GM06990 (cell line): ENCODE measurements around the gene AHNAK.

ENCODE experiments used
- DNase-seq: peaks from one replicate; pipeline ENCODE4 v3.0.0-alpha.2; 2011; ENCODE audit not compliant: insufficient read length; ENCODE audit errors: extremely low read depth
- H3K27me3 ChIP-seq: replicated peaks from 2 replicates; pipeline ENCODE4 v1.6.0; 2011; ENCODE audit warnings: low read length; ENCODE audit not compliant: control insufficient read depth, insufficient read depth
- H3K36me3 ChIP-seq: 2 replicates; pipeline ENCODE4 v1.5.1; 2011; ENCODE audit warnings: low read length; ENCODE audit not compliant: control insufficient read depth, insufficient read depth
- H3K4me3 ChIP-seq: replicated peaks from 2 replicates; pipeline ENCODE4 v1.5.1; 2011; ENCODE audit warnings: low read depth, mild to moderate bottlenecking, control low read depth, low read length
- CTCF ChIP-seq: IDR thresholded peaks from 2 replicates; pipeline ENCODE4 v1.5.1; 2011; ENCODE audit warnings: low read length, control low read depth, mild to moderate bottlenecking, inconsistent platforms; ENCODE audit not compliant: insufficient read depth, poor library complexity, severe bottlenecking

AHNAK gene

DNA sequence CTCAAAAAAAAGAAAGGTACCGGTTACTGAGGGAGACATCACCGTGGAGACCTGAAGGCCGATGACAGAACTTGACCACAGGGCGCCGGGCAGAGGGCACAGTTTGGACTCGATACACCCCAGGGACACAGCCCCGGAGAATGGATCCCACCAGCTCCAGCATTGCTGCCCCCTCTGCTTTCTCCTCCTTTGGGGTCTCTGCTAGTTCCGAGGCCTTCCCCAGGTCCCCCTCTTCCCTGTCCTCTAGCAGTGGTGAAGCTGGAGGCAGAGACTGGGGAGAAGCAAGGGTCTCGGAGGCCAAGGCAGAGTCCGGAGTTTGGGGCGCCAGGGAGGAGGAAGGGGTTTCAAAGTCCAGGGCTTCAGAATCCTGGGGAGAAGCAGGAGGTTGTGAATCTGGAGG, 31.9 kb upstream of the AHNAK start:
- no peak for TF ChIP-seq CTCF
- H3K36me3 ChIP-seq = peaks cover 17% of the 10 kb centered on the region
- H3K27me3 ChIP-seq = no peaks in the 10 kb centered on the region
- DNase-seq = no peak
- no peak overlapping the region for H3K4me3 ChIP-seq

DNA sequence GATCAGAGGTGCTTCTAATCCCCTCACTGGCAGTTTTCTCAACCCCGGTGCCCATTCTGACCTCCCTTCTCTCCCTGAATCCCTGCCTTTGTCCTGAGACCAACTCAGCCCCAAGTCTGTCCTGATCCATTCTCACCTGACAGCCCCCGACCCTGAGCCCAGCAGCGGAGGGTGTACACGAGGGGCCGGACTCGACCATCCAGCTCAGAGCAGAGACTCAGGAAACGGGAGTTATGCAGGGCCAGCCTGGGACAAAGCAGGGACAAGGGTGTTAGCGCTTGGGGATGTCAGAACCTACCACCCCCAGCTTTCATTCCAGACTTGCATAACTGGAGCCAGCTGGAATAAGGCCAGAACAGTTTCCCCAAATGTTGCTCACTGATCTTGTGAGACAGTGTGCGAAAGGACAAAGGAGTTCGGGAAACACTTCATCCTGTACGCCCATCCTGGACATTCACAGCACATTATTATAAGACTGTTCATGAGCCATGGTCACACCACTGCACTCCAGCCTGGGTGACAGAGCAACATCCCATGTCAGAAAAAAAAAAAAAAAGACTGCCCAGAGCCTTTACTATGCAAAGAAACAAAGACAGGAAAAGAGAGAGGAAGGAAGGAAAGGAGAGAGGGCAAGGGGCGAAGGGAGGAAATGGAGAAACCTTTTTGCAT, 30.6 kb upstream of the AHNAK start:
- peaks cover 15% of the 10 kb centered on the region for H3K36me3 ChIP-seq
- no peak overlapping the region for H3K4me3 ChIP-seq
- DNase-seq = no peak
- H3K27me3 ChIP-seq = no peaks in the 10 kb centered on the region
- no peak for TF ChIP-seq CTCF

- no peak for TF ChIP-seq CTCF
Measured at GRCh38 chr11:62575837-62576236, 29.2 kb upstream of the AHNAK start.

DNA sequence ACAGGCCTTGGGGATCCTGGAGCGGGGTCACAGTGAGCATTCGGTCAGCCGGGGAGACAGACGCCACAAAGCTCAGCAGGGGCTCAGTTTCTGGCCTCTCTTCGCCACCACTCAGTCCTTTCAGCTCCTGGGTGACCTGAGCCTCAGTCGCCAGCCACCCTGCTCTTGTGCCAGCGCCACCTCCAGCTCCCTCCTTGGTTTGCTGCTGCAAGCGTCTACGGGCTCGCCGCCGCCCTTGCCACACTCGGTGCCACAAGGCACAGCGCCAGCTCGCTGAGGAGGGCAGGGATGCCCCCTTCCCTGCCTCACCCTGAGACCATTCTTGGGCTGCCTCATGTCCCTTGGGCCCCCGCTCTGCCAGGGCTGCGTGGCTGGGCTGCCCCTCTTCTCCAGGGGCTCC, 28.6 kb upstream of the AHNAK start:
- Histone ChIP-seq H3K27me3 (no peaks in the 10 kb centered on the region), H3K36me3 (peaks cover 25% of the 10 kb centered on the region), H3K4me3 (peak overlapping the region; percentile 71)
- TF ChIP-seq CTCF = no peak
- DNase-seq = no peak

More at GRCh38 chr11:62575837-62576236, 29.2 kb upstream of the AHNAK start:
- H3K36me3 ChIP-seq = peaks cover 19% of the 10 kb centered on the region
- no peak overlapping the region for H3K4me3 ChIP-seq
- no peaks in the 10 kb centered on the region for H3K27me3 ChIP-seq
- DNase-seq = no peak

GRCh38 chr11:62574363-62575071, 27.9 kb upstream of the AHNAK start:
- H3K36me3 ChIP-seq = peaks cover 28% of the 10 kb centered on the region
- no peak for DNase-seq
- no peak for TF ChIP-seq CTCF
- peak overlapping the region; percentile 71 for H3K4me3 ChIP-seq
- H3K27me3 ChIP-seq = no peaks in the 10 kb centered on the region
